HEK293 (cell line): Measurements from ENCODE around the gene POLD3.

Experiments used
- CTCF ChIA-PET: fragments of 350-600 bp; formaldehyde crosslinking; extraction: SDS; loops from one replicate; lab custom pipeline; 2021; ENCODE audit warnings: antibody characterized with exemption; lab: Yijun Ruan, JAX
- POLR2A ChIA-PET: fragments of 300-600 bp; formaldehyde crosslinking; extraction: SDS; loops from one replicate; lab custom pipeline; 2020; ENCODE audit warnings: antibody characterized with exemption, inconsistent platforms; lab: Yijun Ruan, JAX
- H3K27ac ChIP-seq: fragments of 200-500 bp; sonication (Bioruptor generic); 2 replicates; pipeline ENCODE4 v1.5.1; 2014; ENCODE audit warnings: low read depth, low read length, control low read depth, inconsistent platforms; ENCODE audit errors: extremely low read depth
- H3K36me3 ChIP-seq, 2 experiments: fragments of 200-500 bp in 1 of 2; sonication (Bioruptor generic) in 1 of 2; 1 replicate in 1 of 2; 2 replicates in 1 of 2; pipeline ENCODE4 v1.5.1; 2014 to 2017; ENCODE audit warnings: inconsistent platforms in 2 of 2, low read length in 2 of 2; ENCODE audit not compliant: control insufficient read depth in 2 of 2, insufficient read depth in 1 of 2
- H3K4me1 ChIP-seq: fragments of 200-500 bp; sonication (Bioruptor generic); 2 replicates; pipeline ENCODE4 v1.5.1; 2014; ENCODE audit warnings: mild to moderate bottlenecking, low read length, inconsistent platforms; ENCODE audit not compliant: control insufficient read depth, insufficient read depth
- H3K4me3 ChIP-seq: 2 replicates; pipeline ENCODE4 v1.5.1; 2011; ENCODE audit warnings: low read depth, mild to moderate bottlenecking, control low read depth, low read length, moderate library complexity
- H3K9me3 ChIP-seq: fragments of 200-500 bp; sonication (Bioruptor generic); 2 replicates; pipeline ENCODE4 v1.5.1; 2014; ENCODE audit warnings: low read depth, low read length, inconsistent platforms; ENCODE audit not compliant: control insufficient read depth, insufficient read depth
- HIC1 ChIP-seq: fragments of 450-650 bp; formaldehyde crosslinking; IDR thresholded peaks from 2 replicates; pipeline ENCODE4 v1.5.1; 2016; ENCODE audit warnings: missing biosample characterization, missing genetic modification characterization
- KLF8 ChIP-seq: fragments of 450-650 bp; formaldehyde crosslinking; IDR thresholded peaks from 2 replicates; pipeline ENCODE4 v1.5.1; 2016; ENCODE audit warnings: missing biosample characterization, missing genetic modification characterization
- REST ChIP-seq: fragments of 450-650 bp; formaldehyde crosslinking; IDR thresholded peaks from 2 replicates; pipeline ENCODE4 v1.5.1; 2016; ENCODE audit warnings: missing biosample characterization, missing genetic modification characterization
- SETDB1 ChIP-seq: IDR thresholded peaks from one replicate; pipeline ENCODE4 v1.6.1; 2017; ENCODE audit warnings: mild to moderate bottlenecking, low read length, moderate library complexity, mixed read lengths; ENCODE audit not compliant: insufficient read length
- WT1 ChIP-seq: fragments of 450-650 bp; formaldehyde crosslinking; IDR thresholded peaks from 2 replicates; pipeline ENCODE4 v1.5.1; 2016; ENCODE audit warnings: missing biosample characterization, missing genetic modification characterization
- YY1 ChIP-seq: fragments of 450-650 bp; formaldehyde crosslinking; IDR thresholded peaks from 2 replicates; pipeline ENCODE4 v1.5.1; 2018; ENCODE audit warnings: missing biosample characterization, missing genetic modification characterization
- ZBTB17 ChIP-seq: fragments of 450-650 bp; formaldehyde crosslinking; IDR thresholded peaks from 2 replicates; pipeline ENCODE4 v1.5.1; 2016; ENCODE audit warnings: missing biosample characterization, missing genetic modification characterization
- ZBTB21 ChIP-seq: fragments of 450-650 bp; formaldehyde crosslinking; IDR thresholded peaks from 2 replicates; pipeline ENCODE4 v1.5.1; 2017; ENCODE audit warnings: missing biosample characterization, missing genetic modification characterization
- ZBTB26 ChIP-seq: fragments of 450-650 bp; formaldehyde crosslinking; optimal IDR thresholded peaks from 2 replicates; pipeline ENCODE3; 2016; ENCODE audit warnings: missing biosample characterization, mild to moderate bottlenecking, missing genetic modification characterization
- ZNF112 ChIP-seq: fragments of 450-650 bp; formaldehyde crosslinking; IDR thresholded peaks from 2 replicates; pipeline ENCODE4 v1.5.0; 2017; ENCODE audit warnings: missing biosample characterization, missing genetic modification characterization
- ZNF140 ChIP-seq: fragments of 450-650 bp; formaldehyde crosslinking; IDR thresholded peaks from 2 replicates; pipeline ENCODE4 v1.5.1; 2016; ENCODE audit warnings: missing biosample characterization, missing genetic modification characterization
- ZNF155 ChIP-seq: fragments of 450-650 bp; formaldehyde crosslinking; IDR thresholded peaks from 2 replicates; pipeline ENCODE4 v1.5.1; 2016; ENCODE audit warnings: missing biosample characterization, missing genetic modification characterization
- ZNF292 ChIP-seq: fragments of 450-650 bp; formaldehyde crosslinking; IDR thresholded peaks from 2 replicates; pipeline ENCODE4 v1.5.1; 2016; ENCODE audit warnings: low read depth, missing biosample characterization, missing genetic modification characterization, borderline replicate concordance
- ZNF473 ChIP-seq: fragments of 450-650 bp; formaldehyde crosslinking; IDR thresholded peaks from 2 replicates; pipeline ENCODE4 v1.5.1; 2017; ENCODE audit warnings: missing biosample characterization, missing genetic modification characterization
- ZNF501 ChIP-seq: fragments of 450-650 bp; formaldehyde crosslinking; IDR thresholded peaks from 2 replicates; pipeline ENCODE4 v1.5.1; 2016; ENCODE audit warnings: missing biosample characterization, missing genetic modification characterization
- ZNF529 ChIP-seq: fragments of 450-650 bp; formaldehyde crosslinking; IDR thresholded peaks from 2 replicates; pipeline ENCODE4 v1.5.1; 2017; ENCODE audit warnings: missing genetic modification characterization, missing biosample characterization; ENCODE audit not compliant: insufficient replicate concordance
- ZNF561 ChIP-seq: fragments of 450-650 bp; IDR thresholded peaks from 2 replicates; pipeline ENCODE4 v1.5.1; 2018; ENCODE audit warnings: missing biosample characterization, missing genetic modification characterization, borderline replicate concordance
- ZNF626 ChIP-seq: fragments of 450-650 bp; sonication (Bioruptor Pico); formaldehyde crosslinking; IDR thresholded peaks from 2 replicates; pipeline ENCODE4 v1.5.1; 2018; ENCODE audit warnings: missing biosample characterization, missing genetic modification characterization, inconsistent platforms
- ZNF654 ChIP-seq: fragments of 450-650 bp; formaldehyde crosslinking; IDR thresholded peaks from 2 replicates; pipeline ENCODE4 v1.5.1; 2016; ENCODE audit warnings: low read depth, missing biosample characterization, missing genetic modification characterization
- ZNF777 ChIP-seq: fragments of 450-650 bp; formaldehyde crosslinking; IDR thresholded peaks from 2 replicates; pipeline ENCODE4 v1.5.1; 2017; ENCODE audit warnings: missing biosample characterization, missing genetic modification characterization, borderline replicate concordance
- ZNF837 ChIP-seq: fragments of 450-650 bp; formaldehyde crosslinking; IDR thresholded peaks from 2 replicates; pipeline ENCODE4 v1.5.1; 2016; ENCODE audit warnings: missing biosample characterization, missing genetic modification characterization
- TF ChIP-seq, protein P1 (sequence below): fragments of 450-650 bp; formaldehyde crosslinking; IDR thresholded peaks from 2 replicates; pipeline ENCODE4 v1.5.1; 2016; ENCODE audit warnings: missing biosample characterization, missing genetic modification characterization
- TF ChIP-seq, protein P2 (sequence below): fragments of 450-650 bp; formaldehyde crosslinking; conservative IDR thresholded peaks from 2 replicates; pipeline ENCODE4 v1.5.1; 2016; ENCODE audit warnings: low read depth, missing biosample characterization, missing genetic modification characterization

Gene POLD3

GRCh38 chr11:74615988-74616387 is 23.6 kb downstream of the POLD3 start:
- Histone ChIP-seq H3K27ac (no peak overlapping the region), H3K4me1 (no peaks in the 10 kb centered on the region)
- TF ChIP-seq ZBTB17 (tag by site-specific recombination): no peak
- no peak for TF ChIP-seq ZNF155 (tag by site-specific recombination)
- no peak for TF ChIP-seq ZNF561 (tag by site-specific recombination)
- TF ChIP-seq, protein P1, sequence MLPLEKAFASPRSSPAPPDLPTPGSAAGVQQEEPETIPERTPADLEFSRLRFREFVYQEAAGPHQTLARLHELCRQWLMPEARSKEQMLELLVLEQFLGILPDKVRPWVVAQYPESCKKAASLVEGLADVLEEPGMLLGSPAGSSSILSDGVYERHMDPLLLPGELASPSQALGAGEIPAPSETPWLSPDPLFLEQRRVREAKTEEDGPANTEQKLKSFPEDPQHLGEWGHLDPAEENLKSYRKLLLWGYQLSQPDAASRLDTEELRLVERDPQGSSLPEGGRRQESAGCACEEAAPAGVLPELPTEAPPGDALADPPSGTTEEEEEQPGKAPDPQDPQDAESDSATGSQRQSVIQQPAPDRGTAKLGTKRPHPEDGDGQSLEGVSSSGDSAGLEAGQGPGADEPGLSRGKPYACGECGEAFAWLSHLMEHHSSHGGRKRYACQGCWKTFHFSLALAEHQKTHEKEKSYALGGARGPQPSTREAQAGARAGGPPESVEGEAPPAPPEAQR (tag by site-specific recombination): no peak
- TF ChIP-seq, protein P2, sequence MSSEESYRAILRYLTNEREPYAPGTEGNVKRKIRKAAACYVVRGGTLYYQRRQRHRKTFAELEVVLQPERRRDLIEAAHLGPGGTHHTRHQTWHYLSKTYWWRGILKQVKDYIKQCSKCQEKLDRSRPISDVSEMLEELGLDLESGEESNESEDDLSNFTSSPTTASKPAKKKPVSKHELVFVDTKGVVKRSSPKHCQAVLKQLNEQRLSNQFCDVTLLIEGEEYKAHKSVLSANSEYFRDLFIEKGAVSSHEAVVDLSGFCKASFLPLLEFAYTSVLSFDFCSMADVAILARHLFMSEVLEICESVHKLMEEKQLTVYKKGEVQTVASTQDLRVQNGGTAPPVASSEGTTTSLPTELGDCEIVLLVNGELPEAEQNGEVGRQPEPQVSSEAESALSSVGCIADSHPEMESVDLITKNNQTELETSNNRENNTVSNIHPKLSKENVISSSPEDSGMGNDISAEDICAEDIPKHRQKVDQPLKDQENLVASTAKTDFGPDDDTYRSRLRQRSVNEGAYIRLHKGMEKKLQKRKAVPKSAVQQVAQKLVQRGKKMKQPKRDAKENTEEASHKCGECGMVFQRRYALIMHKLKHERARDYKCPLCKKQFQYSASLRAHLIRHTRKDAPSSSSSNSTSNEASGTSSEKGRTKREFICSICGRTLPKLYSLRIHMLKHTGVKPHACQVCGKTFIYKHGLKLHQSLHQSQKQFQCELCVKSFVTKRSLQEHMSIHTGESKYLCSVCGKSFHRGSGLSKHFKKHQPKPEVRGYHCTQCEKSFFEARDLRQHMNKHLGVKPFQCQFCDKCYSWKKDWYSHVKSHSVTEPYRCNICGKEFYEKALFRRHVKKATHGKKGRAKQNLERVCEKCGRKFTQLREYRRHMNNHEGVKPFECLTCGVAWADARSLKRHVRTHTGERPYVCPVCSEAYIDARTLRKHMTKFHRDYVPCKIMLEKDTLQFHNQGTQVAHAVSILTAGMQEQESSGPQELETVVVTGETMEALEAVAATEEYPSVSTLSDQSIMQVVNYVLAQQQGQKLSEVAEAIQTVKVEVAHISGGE (tag by site-specific recombination): no peak
- no peak for TF ChIP-seq ZNF626 (tag by site-specific recombination)
- TF ChIP-seq WT1: no peak
- TF ChIP-seq ZNF473 (tag by site-specific recombination): no peak
- TF ChIP-seq ZBTB21 (tag by site-specific recombination): no peak
- no peak for TF ChIP-seq KLF8 (tag by site-specific recombination)
- TF ChIP-seq SETDB1: no peak
- TF ChIP-seq ZNF140: no peak
- TF ChIP-seq ZBTB26 (tag by site-specific recombination): no peak
- TF ChIP-seq ZNF777 (tag by site-specific recombination): no peak
- TF ChIP-seq HIC1 (tag by site-specific recombination): no peak
- TF ChIP-seq ZNF501 (tag by site-specific recombination): no peak

DNA sequence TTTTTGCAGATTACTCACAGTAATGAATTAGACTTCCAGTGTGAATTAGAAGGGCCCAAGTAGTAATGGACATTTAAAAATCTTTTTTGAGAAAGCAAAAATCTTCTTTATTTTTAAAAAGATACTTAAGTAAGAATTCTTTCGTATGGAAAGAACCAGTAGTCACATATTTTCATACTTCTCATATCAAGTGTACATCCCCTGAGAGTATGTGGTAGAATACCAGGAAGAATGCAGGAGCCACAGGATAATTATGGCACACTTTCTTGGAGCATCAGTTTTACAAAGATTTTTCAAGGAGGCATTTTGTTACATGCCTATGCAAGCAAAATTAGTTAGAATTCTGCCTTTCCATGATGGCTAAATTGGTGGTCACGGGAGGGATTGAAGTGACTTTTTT is 28.1 kb downstream of the POLD3 start:
- no peak overlapping the region for H3K4me3 ChIP-seq
- ChIA-PET CTCF (no interaction called here), POLR2A (no interaction called here)
- no peak for TF ChIP-seq ZNF292 (tag by site-specific recombination)
- no peak for TF ChIP-seq ZNF501 (tag by site-specific recombination)
- no peak for TF ChIP-seq ZNF654 (tag by site-specific recombination)
- TF ChIP-seq ZNF112 (tag by site-specific recombination): no peak
- no peak for TF ChIP-seq ZNF529 (tag by site-specific recombination)
- TF ChIP-seq REST (tag by site-specific recombination): no peak
- TF ChIP-seq ZNF140: no peak
- TF ChIP-seq YY1 (tag by site-specific recombination): no peak
- TF ChIP-seq ZNF837 (tag by site-specific recombination): no peak
- H3K27ac ChIP-seq: no peak overlapping the region
- peaks cover 9 to 59% of the 10 kb centered on the region in 2 experiments; a peak in 2 of 3 replicates for H3K36me3 ChIP-seq
- H3K4me1 ChIP-seq: 0 out of 2 replicates have a peak, but pooled peaks cover 2% of the 10 kb centered on the region
- H3K9me3 ChIP-seq: no peaks in the 10 kb centered on the region

More at GRCh38 chr11:74615988-74616387, 23.6 kb downstream of the POLD3 start:
- Histone ChIP-seq H3K4me3 (no peak overlapping the region), H3K36me3 (peaks cover 17 to 88% of the 10 kb centered on the region in 2 experiments; a peak in 2 of 3 replicates), H3K9me3 (no peaks in the 10 kb centered on the region)
- POLR2A ChIA-PET: interaction anchor here (0.6 kb wide), 1 partner anchor 9 kb away, joined by 3 read pairs; no protein-coding TSS in a partner anchor
- CTCF ChIA-PET: interaction anchor here (0.6 kb wide), 1 partner anchor 86 kb away, joined by 3 read pairs; no protein-coding TSS in a partner anchor
